CD14-positive monocyte (primary cell): ENCODE data around the gene POC1A. TPM values are rescaled to one million over a fixed set of nuclear protein-coding genes. Genes with fewer than 3 reads are reported as not detected.

ENCODE experiments used
- DNase-seq, 3 donors: peaks; one replicate each; pipeline ENCODE4 v3.0.0-alpha.2; 2011 to 2022
- H2AFZ ChIP-seq: 2 replicates; pipeline ENCODE4 v1.6.0; 2012; ENCODE audit warnings: mild to moderate bottlenecking, low read depth, low read length, inconsistent platforms; ENCODE audit not compliant: insufficient read depth, poor library complexity, severe bottlenecking
- H3K27ac ChIP-seq, 2 donors: 1 replicate in 1 of 2; 2 replicates in 1 of 2; pipeline ENCODE4 v1.5.1; 2012 to 2013; ENCODE audit warnings: low read length in 2 of 2, control low read depth in 1 of 2, inconsistent platforms in 1 of 2, low read depth in 1 of 2, mild to moderate bottlenecking in 1 of 2
- H3K27me3 ChIP-seq, 2 donors: one replicate each; pipeline versions ENCODE4 v1.6.0 to v1.6.1; 2011 to 2013; ENCODE audit warnings: low read length in 2 of 2; ENCODE audit not compliant: control insufficient read depth in 2 of 2, insufficient read depth in 2 of 2
- H3K36me3 ChIP-seq, 2 donors: replicated peaks in 1 of 2; 1 replicate in 1 of 2; 2 replicates in 1 of 2; pipeline versions ENCODE4 v1.5.1 to v1.6.1; 2012 to 2013; ENCODE audit warnings: low read length in 2 of 2, control low read depth in 1 of 2, inconsistent platforms in 1 of 2, mild to moderate bottlenecking in 1 of 2; ENCODE audit not compliant: insufficient read depth in 2 of 2, control insufficient read depth in 1 of 2
- H3K4me1 ChIP-seq, 2 donors: 1 replicate in 1 of 2; 2 replicates in 1 of 2; pipeline versions ENCODE4 v1.5.1 to v1.6.1; 2012 to 2013; ENCODE audit warnings: low read length in 2 of 2, control low read depth in 1 of 2, inconsistent platforms in 1 of 2, mild to moderate bottlenecking in 1 of 2, moderate library complexity in 1 of 2; ENCODE audit not compliant: insufficient read depth in 2 of 2, control insufficient read depth in 1 of 2
- H3K4me2 ChIP-seq: replicated peaks from 2 replicates; pipeline ENCODE3; 2012; ENCODE audit warnings: low read length, moderate library complexity, mild to moderate bottlenecking; ENCODE audit not compliant: poor library complexity, severe bottlenecking; ENCODE audit errors: extremely low read depth
- H3K4me3 ChIP-seq, 3 experiments: fragments of 200-600 bp in 1 of 3; sonication (generic) in 1 of 3; replicated peaks in 1 of 3; 1 replicate in 2 of 3; 2 replicates in 1 of 3; pipeline ENCODE4 v1.5.1; 2011 to 2013; ENCODE audit warnings: low read length in 3 of 3, mild to moderate bottlenecking in 3 of 3, control low read depth in 2 of 3, low read depth in 2 of 3, inconsistent platforms in 1 of 3, moderate library complexity in 1 of 3
- H3K79me2 ChIP-seq: 2 replicates; pipeline ENCODE4 v1.6.0; 2012; ENCODE audit warnings: mild to moderate bottlenecking, control low read depth, inconsistent platforms, low read length, moderate library complexity; ENCODE audit not compliant: insufficient read depth
- H3K9ac ChIP-seq: 2 replicates; pipeline ENCODE4 v1.6.0; 2017; ENCODE audit warnings: low read length, mild to moderate bottlenecking; ENCODE audit not compliant: insufficient read depth, poor library complexity, severe bottlenecking
- H3K9me3 ChIP-seq, 2 donors: replicated peaks in 1 of 2; 1 replicate in 1 of 2; 2 replicates in 1 of 2; pipeline versions ENCODE4 v1.5.1 to v1.6.1; 2012 to 2013; ENCODE audit warnings: low read length in 2 of 2, control low read depth in 1 of 2; ENCODE audit not compliant: control insufficient read depth in 1 of 2, insufficient read depth in 1 of 2
- H4K20me1 ChIP-seq: 2 replicates; pipeline ENCODE4 v1.6.0; 2012; ENCODE audit warnings: mild to moderate bottlenecking, low read length, control low read depth, moderate library complexity; ENCODE audit not compliant: insufficient read depth
- H3K27ac Mint-ChIP-seq, 7 donors: one replicate each; pipeline ENCODE4 v1.8.0; 2020; ENCODE audit warnings: mild to moderate bottlenecking in 7 of 7, mixed read lengths in 7 of 7, moderate library complexity in 6 of 7, inconsistent platforms in 2 of 7
- H3K27me3 Mint-ChIP-seq, 3 donors: one replicate each; pipeline ENCODE4 v1.8.0; 2021 to 2022; ENCODE audit warnings: low read depth in 3 of 3, mild to moderate bottlenecking in 3 of 3, mixed read lengths in 3 of 3, moderate library complexity in 3 of 3, inconsistent platforms in 1 of 3
- H3K36me3 Mint-ChIP-seq, 2 donors: one replicate each; pipeline ENCODE4 v1.8.0; 2020; ENCODE audit warnings: mixed read lengths in 2 of 2, inconsistent platforms in 1 of 2, mild to moderate bottlenecking in 1 of 2
- H3K4me1 Mint-ChIP-seq: one replicate; pipeline ENCODE4 v1.8.0; 2020; ENCODE audit warnings: mild to moderate bottlenecking, mixed read lengths
- H3K4me3 Mint-ChIP-seq, 2 donors: one replicate each; pipeline ENCODE4 v1.8.0; 2020; ENCODE audit warnings: mild to moderate bottlenecking in 2 of 2, mixed read lengths in 2 of 2, moderate library complexity in 1 of 2
- H3K9me3 Mint-ChIP-seq, 7 donors: one replicate each; pipeline ENCODE4 v1.8.0; 2020 to 2022; ENCODE audit warnings: mixed read lengths in 7 of 7, mild to moderate bottlenecking in 6 of 7, moderate library complexity in 6 of 7, inconsistent platforms in 2 of 7
- CTCF ChIP-seq: fragments of 200-600 bp; IDR thresholded peaks from one replicate; pipeline ENCODE4 v1.8.0; 2022; ENCODE audit warnings: antibody characterized with exemption, mild to moderate bottlenecking
- WGBS: methylation state at CpG from one replicate; pipeline ENCODE4 v1.1.5; 2013; ENCODE audit warnings: missing lambda C conversion rate; ENCODE audit not compliant: insufficient coverage; 5-methylcytosine and 5-hydroxymethylcytosine counted together
- intact Hi-C, 2 donors: fragments of 100-400 bp; cut with micrococcal nuclease; formaldehyde crosslinking; loops; one replicate each; pipeline versions ENCODE4 v1.15.0 to v1.15.1; 2023
- polyA plus RNA-seq, 3 donors: library from polyadenylated mRNA; depleted of rRNA in 1 of 3; unstranded in 2 of 3; stranded (reverse) in 1 of 3; fragments of 300-500 nt in 2 of 3; fragments of >200 nt in 1 of 3; fragmentation: Illumina TruSeq in 2 of 3; gene quantifications; 1 replicate in 2 of 3; 2 replicates in 1 of 3; pipeline ENCODE4 v1.2.3, GENCODE V29; 2012 to 2021

POC1A gene
- polyA plus RNA-seq, 3 donors, result 1.2 to 2.0 (median 1.5) TPM

GRCh38 chr3:52056521-52056967 is 97.7 kb downstream of the POC1A start, which contains the start of gene DUSP7:
DUSP7 (minus strand) TSS chr3:52056571; CDS start chr3:52056366, 205 bp downstream.
- DNase-seq, result peak; percentile 24 to 44 (median 29)
- no peaks in the 10 kb centered on the region for H3K9me3 ChIP-seq
- intact Hi-C loops, result loop anchor here (2.0 to 5.0 kb wide), 4 partner anchors 64 to 114 kb away; partner anchors contain the start of genes PARP3 (in 1 of the 2), POC1A (in 1 of the 2) and RRP9 (in 1 of the 2)
- Mint-ChIP-seq H3K27ac (peak within 1 kb of the TSS; percentile 96 to 97 (median 96)), H3K36me3 (peaks cover 16 to 27% of the 10 kb centered on the region in 2 donors), H3K9me3 (peaks cover 0 to 1% (median 0%) of the 10 kb centered on the region in 7 donors), H3K4me1 (peaks cover 53% of the 10 kb centered on the region), H3K27me3 (peaks cover 0 to 6% (median 0%) of the 10 kb centered on the region in 3 donors), H3K4me3 (peak within 1 kb of the TSS; percentile 91 to 96)
- under 1% methylated on average over 40 of the region's 51 CpGs for WGBS
- H3K4me1 ChIP-seq, result peaks cover 54 to 60% of the 10 kb centered on the region in 2 donors
- H3K4me3 ChIP-seq, result peak within 1 kb of the TSS; percentile 89 to 99 (median 94)
- peaks cover 15 to 18% of the 10 kb centered on the region in 2 donors for H3K36me3 ChIP-seq
- peak within 1 kb of the TSS; percentile 88 to 92 for H3K27ac ChIP-seq
- peaks cover 50% of the 10 kb centered on the region for H3K79me2 ChIP-seq
- no peaks in the 10 kb centered on the region for H3K27me3 ChIP-seq
- H4K20me1 ChIP-seq, result peaks cover 42% of the 10 kb centered on the region
- no peak for TF ChIP-seq CTCF
- peak within 1 kb of the TSS; percentile 84 for H2AFZ ChIP-seq
- peak within 1 kb of the TSS; percentile 86 for H3K9ac ChIP-seq
- peak within 1 kb of the TSS; percentile 98 for H3K4me2 ChIP-seq

- Mint-ChIP-seq H3K4me3 (peak overlapping the region; percentile 91 to 96), H3K9me3 (peaks cover 0 to 1% (median 0%) of the 10 kb centered on the region in 7 donors), H3K27me3 (peaks cover 0 to 6% (median 0%) of the 10 kb centered on the region in 3 donors), H3K4me1 (peaks cover 47% of the 10 kb centered on the region), H3K27ac (peak overlapping the region; percentile 57 to 92 (median 83)), H3K36me3 (peaks cover 23 to 35% of the 10 kb centered on the region in 2 donors)
- TF ChIP-seq CTCF, result no peak
- Histone ChIP-seq H3K27me3 (no peaks in the 10 kb centered on the region), H3K4me2 (peak overlapping the region; percentile 98), H2AFZ (peak overlapping the region; percentile 53), H3K9me3 (no peaks in the 10 kb centered on the region), H4K20me1 (peaks cover 50% of the 10 kb centered on the region), H3K36me3 (peaks cover 23 to 26% of the 10 kb centered on the region in 2 donors), H3K4me3 (peak overlapping the region; percentile 89 to 99 (median 94)), H3K79me2 (peaks cover 58% of the 10 kb centered on the region), H3K4me1 (peaks cover 48 to 60% of the 10 kb centered on the region in 2 donors), H3K9ac (peak overlapping the region; percentile 86), H3K27ac (peak overlapping the region; percentile 59 to 79)
- intact Hi-C loops, result loop anchor here (2.0 to 5.0 kb wide), 4 partner anchors 65 to 113 kb away; partner anchors contain the start of genes PARP3 (in 1 of the 2), POC1A (in 1 of the 2) and RRP9 (in 1 of the 2)
- WGBS, result under 1% methylated on average over 93 of the region's 94 CpGs
- DNase-seq, result peak; percentile 35 to 37 (median 36)
These were observed 98.5 kb downstream of the POC1A start for GRCh38 chr3:52055537-52056351.
